SHP77 treated with DMSO at 0.1 percent for 48 hours (cell line): ENCODE data around the gene HLA-F.

Source experiments
- DNase-seq: peaks from one replicate; lab custom pipeline; 2025; lab: John Stamatoyannopoulos, UW

HLA-F gene

GRCh38 chr6:29744131-29744530 is 20.9 kb downstream of the HLA-F start:
- DNase-seq, result no peak

GRCh38 chr6:29744621-29745020 is 21.4 kb downstream of the HLA-F start:
- no peak for DNase-seq

GRCh38 chr6:29745386-29745785 is 22.2 kb downstream of the HLA-F start:
- DNase-seq, result no peak

- DNase-seq, result no peak
Observed at GRCh38 chr6:29745855-29746449, 22.7 kb downstream of the HLA-F start.

- no peak for DNase-seq
Observed at GRCh38 chr6:29746846-29747687, 23.8 kb downstream of the HLA-F start.

GRCh38 chr6:29747688-29748250 is 24.5 kb downstream of the HLA-F start:
- DNase-seq, result no peak

- no peak for DNase-seq
Observed at GRCh38 chr6:29748391-29749307, 25.4 kb downstream of the HLA-F start.

- DNase-seq, result no peak
Observed at GRCh38 chr6:29749308-29749662, 26.1 kb downstream of the HLA-F start.

GRCh38 chr6:29749668-29750067 is 26.4 kb downstream of the HLA-F start:
- DNase-seq, result no peak

- no peak for DNase-seq
Observed at GRCh38 chr6:29750709-29751108, 27.5 kb downstream of the HLA-F start.

- no peak for DNase-seq
Observed at GRCh38 chr6:29751480-29751879, 28.2 kb downstream of the HLA-F start.

- DNase-seq, result peak; percentile 61
Observed at GRCh38 chr6:29752451-29753308, 29.4 kb downstream of the HLA-F start.

GRCh38 chr6:29753309-29753644 is 30.0 kb downstream of the HLA-F start:
- no peak for DNase-seq

- no peak for DNase-seq
Observed at GRCh38 chr6:29755295-29755871, 32.1 kb downstream of the HLA-F start.

- no peak for DNase-seq
Observed at GRCh38 chr6:29757282-29757681, 34.0 kb downstream of the HLA-F start.

- DNase-seq, result no peak
Observed at GRCh38 chr6:29757701-29758293, 34.6 kb downstream of the HLA-F start.

- DNase-seq, result no peak
Observed at GRCh38 chr6:29758761-29759160, 35.5 kb downstream of the HLA-F start.

- DNase-seq, result no peak
Observed at GRCh38 chr6:29759457-29759856, 36.2 kb downstream of the HLA-F start.

- no peak for DNase-seq
Observed at GRCh38 chr6:29760328-29760727, 37.1 kb downstream of the HLA-F start.

- DNase-seq, result no peak
Observed at GRCh38 chr6:29762051-29762450, 38.8 kb downstream of the HLA-F start.

- DNase-seq, result no peak
Observed at GRCh38 chr6:29762781-29763214, 39.6 kb downstream of the HLA-F start.
